ENCODE results near the gene ISCA2. TPM values are rescaled to one million over a fixed set of nuclear protein-coding genes. Genes with fewer than 3 reads are reported as not detected.
"Not testable (repeated sequence)": the region's sequence is repeated elsewhere in the genome, so short reads cannot be mapped to it uniquely, and the experiment has no call there.

ISCA2 gene
- total RNA-seq, 1 donor from 2014 or later: 14.9 TPM

DNA sequence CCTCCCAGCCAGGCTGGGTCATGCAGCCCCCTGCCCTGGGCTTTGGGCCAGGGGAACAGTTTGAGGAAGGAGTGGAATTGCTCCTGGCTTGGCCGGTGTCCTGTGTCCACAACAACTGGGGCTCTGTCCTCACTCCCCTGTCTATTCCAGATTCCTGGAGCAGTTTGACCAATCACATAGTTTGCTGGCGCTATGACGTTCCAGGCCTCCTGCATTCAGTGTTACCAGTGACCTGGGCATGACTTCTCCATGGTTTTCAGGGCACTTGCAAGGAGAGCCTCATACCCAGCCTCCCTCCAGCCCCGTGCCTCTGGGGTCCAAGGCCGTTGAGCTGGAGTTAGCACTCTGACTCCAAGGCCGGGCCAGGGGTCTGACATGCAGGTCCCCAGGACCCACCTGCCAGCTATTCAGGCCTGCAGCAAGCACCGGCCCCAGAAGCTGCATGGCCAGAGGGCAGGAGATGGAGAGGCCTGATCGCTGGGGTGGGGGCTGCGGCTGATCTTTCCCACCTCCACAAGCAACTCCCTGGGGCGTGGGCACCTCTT is 34.2 kb downstream of the ISCA2 start:
- no peak for DNase-seq (ENCODE audit: low read depth)

DNA sequence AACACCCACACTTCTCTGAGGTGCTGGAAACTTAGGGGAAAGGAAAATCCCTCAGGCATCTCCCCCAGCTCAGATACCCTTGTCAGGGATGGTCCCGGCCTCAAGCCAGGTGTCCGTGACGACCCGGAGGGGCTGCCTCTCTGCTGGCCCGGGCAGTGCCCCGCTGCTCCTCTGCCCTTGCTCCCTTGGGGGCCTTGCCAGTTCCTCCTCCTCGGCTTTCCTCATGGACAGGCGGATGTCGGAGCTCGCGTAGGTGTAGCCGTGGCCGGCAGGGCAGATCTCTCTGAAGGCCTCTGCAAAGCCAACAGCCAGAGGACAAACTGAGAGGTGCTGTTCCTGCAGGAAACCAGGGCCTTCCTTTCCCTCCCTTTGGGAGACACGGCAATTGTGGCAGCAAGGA is 34.8 kb downstream of the ISCA2 start:
- no peak for DNase-seq (ENCODE audit: low read depth)

DNA sequence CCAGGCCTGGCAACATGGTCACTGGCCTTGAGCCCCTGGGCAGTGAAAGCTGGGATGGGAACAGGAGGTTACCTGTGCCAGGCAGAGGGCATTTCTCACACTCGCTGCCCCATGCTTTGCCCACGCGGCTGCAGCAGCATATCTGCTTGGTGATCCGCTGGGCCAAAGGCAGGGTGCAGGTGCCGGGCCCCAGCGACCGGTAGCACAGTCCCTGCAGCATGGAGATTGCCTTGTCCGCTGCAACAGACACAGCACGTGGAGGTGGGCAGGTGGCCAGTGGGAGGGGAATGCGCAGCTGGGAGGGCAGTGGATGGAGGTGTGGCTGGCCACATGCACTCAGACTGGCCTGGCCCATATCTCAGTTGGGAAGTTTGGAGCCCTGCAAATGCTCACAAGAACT is 35.3 kb downstream of the ISCA2 start:
- DNase-seq (ENCODE audit: low read depth): no peak

DNA sequence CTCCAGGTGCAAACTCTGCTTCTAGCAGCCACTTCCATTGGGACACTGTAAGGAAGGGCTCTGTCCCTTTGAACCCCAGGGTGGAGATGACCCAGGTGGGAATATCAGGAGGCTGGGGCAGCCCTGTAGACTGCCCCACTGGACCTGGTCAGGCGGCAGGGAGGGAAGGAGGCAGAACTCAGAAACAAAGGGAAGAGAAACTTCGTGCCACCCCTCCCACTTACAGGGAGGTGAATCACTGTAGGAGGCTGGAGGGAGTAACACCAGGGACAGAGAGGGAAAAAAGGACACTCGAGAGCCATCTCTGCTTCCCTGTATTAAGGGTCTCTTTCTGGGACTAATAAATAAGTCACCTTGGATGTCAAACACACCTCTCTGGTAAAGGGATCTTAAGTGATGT is 37.4 kb downstream of the ISCA2 start:
- no peak for DNase-seq (ENCODE audit: low read depth)

DNA sequence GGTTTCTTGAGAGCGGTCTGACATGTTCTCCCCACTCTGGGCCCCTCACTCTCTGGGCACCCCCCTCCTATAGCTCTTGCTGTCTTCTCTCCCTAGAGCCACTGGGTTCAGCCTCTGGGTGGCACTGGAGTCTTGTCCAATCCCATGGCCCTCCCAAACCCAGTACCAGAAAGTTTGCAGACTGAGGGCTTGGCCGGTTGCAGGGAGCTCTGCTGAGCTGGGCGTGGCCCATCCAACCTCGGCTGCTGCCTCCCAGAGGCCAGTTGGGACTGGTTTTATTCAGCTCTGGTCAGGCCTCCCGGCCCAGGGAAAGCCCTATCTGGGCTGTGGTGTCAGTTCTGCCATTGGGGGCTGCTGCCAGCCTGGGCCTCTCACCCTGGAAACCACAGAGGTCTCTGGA is 37.9 kb downstream of the ISCA2 start:
- peak; percentile 47 for DNase-seq (ENCODE audit: low read depth)

DNA sequence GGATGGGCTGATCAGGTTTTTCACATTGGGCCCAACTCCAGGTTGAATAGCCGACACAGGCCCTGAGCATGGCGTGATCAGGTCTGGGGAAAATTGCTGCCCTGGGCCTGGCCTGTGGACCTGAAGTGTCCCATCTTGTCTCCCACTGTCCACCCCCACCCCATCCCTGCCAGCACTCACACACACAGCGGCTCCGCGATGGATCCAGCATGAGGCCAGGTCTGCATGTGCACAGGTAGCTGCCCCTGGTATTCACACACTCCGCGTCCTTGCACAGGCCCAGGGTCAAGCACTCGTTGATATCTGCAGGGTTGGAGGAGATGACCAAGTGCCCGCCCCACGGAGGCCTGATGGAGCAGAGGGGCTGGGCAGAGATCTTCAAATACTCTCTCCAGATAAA is 38.7 kb downstream of the ISCA2 start:
- no peak for DNase-seq (ENCODE audit: low read depth)

DNA sequence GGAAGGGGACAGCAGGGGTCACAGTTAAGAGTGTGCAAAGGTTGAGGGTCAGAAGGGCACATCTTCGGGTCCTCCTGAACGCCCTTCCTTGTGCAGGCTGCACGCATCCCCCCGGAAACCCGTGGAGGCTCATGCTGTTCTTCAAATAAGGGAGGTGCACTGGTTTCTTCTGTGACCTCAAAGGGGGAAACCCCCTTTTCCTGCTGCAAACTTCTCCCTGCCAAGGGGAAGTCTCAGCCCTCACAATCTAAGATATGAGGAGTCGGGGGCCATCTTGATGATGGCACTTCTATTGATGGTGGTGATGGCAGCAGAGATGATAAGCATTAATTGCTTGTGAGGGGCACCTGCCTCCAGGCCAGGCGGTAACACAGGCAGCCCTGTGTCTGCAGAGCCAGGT is 40.0 kb downstream of the ISCA2 start:
- DNase-seq (ENCODE audit: low read depth): no peak

DNA sequence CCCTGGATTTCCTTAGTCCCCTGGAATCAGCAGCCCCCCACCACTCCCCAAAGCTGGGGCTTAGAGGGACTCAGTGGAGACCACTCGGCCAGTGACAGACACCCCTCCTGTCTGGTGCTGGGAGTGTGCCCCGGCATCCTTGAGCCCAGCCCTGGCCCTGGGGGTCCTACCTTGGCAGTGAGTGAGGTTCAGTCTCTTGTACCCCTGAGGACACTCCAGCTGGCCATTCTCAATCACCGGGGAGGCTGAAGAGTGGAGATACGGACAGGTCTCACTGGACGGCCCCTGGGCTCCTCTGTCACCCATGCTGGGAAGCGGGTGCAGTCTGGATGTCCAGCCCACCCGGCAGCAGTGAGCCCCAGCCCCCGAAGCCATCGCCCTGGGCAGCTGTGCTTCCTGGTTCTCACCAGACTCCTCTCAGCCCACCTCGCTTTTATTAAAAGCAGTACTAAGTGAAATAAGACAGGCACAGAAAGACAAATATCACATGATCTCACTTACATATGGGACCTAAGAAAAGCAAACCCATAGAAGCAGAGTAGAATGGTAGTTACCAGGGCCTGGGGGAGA is 42.3 kb downstream of the ISCA2 start:
- no peak for DNase-seq (ENCODE audit: low read depth)

DNA sequence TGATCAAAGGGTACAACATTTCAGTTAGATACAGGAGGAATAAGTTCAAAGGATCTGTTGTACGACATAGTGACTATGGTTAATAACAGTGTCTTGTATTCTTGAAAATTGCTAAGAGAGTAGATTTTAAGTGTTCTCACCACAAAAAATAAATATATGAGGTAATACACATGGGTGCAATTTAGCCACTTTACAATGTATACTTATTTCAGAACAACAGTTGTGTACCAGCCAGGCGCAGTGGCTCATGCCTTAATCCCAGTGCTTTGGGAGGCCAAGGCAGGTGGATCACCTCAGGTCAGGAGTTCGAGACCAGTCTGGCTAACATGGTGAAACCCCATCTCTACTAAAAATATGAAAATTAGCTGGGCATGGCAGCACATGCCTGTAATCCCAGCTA is 42.8 kb downstream of the ISCA2 start:
- DNase-seq (ENCODE audit: low read depth): not testable (repeated sequence)

DNA sequence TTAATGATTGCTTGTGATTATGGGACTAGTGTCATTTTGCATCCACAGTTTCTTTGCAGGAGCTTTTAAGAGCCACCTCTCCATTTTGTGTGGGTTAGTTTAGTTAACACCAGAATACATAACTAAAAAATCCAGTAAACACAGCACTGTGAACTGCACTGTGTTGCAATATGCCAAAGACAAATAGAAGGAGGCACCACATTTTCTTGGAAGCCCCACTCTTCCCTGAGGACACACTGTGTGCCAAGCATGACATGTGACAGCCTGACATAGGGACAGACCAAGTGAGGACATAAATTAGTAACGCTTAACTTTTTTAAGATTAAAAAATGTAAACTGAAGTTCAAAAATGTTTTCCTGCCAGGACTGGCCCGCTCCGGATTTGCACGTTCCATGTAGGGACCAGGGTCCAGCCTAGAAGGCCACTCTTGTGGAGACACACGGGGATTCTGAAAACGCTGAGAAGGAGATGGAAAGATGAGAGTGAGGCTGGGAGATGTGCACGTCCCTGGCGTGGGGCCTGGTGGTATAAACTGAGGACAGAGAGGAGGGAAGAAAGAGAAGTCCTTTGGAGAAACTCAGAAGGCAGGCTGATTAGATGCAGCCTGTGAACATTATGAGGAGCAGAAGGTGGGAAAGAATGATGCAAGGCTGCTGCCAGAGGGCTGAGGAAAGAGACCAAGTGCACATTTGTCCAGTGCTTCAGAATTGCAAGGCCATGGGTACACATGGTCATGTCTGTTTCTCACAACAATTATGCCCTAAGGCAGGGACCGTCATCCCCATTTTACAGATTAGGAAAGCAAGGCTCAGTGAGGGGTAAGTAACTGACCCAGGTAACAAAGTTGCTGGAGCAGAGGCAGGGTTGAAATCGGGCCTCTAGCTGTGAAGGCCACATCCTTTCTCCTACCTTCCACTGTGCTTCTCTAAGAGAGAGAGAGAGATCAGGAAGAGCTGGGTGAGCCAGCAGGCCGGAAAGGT is 45.1 kb downstream of the ISCA2 start:
- no peak for DNase-seq (ENCODE audit: low read depth)

DNA sequence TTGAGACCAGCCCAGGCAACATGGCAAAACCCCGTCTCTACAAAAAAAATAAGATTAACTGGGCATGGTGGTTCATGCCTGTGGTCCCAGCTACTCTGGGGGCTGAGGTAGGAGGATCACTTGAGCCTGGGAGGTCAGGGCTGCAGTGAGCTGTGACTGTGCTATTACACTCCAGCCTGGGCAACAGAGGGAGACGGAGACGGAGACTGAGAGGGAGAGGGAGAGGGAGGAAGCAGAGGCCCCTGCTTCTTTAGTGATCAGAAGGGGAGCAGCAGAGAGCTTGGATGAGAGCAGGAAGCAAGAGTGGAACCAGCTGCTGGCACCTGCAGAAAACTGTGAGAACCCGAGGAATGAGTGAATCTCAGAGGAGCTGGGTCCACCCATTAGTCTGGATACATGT is 45.9 kb downstream of the ISCA2 start:
- no peak for DNase-seq (ENCODE audit: low read depth)

DNA sequence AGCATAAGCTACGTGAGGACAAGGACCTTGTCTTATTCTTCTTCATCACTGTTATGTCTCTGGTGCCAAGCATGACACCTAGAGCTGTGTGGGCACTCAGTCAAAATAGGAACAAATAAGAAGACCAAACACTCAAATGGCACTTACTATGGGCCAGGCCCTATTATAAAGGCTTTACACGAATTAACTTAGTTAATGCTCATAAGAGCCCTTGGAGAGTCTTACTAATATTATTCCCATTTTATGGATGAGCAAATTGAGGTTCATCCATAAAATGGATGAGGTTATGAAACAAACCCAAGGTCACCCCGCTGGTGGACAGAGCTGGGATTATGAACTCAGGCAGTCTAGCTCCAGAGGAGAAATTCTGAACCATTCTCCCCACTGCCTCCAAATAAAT is 47.7 kb downstream of the ISCA2 start:
- no peak for DNase-seq (ENCODE audit: low read depth)

DNA sequence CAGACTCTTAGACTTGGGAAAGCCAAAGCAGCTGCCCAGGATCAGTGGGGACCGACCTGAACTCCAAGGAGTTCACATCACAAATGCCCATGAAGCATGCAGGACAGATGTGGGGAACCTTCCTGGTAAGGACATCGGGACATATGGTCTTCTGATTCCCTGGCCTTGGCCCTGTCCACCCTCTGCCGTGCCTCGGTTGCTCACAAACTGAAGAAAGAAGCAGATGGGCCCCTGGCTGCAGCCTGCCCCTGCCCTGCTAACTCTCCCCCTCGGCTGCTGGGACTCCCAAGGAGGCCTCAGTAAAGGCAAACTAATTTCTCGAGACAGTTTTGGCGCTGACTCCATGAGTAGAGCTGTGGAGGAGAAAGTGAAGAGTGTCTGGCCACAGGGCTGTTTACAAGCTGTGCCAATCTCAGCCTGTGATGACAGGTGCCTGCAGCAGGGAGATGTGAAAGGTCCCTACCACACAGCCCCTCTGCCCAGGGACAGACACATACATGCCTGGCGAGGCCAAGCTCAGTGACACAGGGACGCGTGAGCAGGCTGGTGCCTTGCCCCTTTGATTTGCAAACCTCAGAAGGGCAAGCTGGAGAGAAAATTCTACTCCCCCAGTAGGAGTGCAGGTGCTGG is 48.6 kb downstream of the ISCA2 start:
- DNase-seq (ENCODE audit: low read depth): no peak

DNA sequence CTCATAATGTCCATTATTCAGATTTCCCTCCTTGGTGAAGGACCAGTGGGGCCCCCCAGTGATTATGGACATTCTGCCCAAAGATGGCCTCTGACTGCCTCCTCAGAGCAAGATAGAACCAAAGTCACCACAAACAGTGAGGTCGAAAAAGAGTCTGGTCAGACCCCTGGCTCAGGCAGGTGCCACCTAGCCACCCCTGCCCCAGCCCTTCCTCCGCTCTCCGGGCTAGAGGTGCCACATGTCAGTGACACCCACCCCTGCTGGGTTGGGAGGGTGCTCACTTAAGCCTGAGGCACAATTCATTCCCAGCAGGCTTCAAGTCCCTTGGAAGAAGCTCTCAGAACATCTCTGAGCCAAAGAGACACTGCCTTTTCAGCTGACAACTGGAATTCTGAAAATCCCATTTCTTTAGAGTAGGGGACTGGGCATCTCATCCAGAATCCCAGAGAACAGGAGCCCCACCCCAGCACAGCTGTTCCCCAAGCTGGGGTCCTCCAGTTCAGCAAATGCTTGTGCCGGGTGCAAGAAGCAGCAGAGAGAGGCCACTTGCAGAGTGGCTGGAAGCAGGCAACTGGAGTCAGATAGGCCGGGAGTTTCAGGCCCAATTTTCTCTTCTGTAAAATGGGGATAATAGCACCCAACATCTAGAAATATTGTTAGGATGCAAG is 50.3 kb downstream of the ISCA2 start:
- DNase-seq (ENCODE audit: low read depth): no peak

DNA sequence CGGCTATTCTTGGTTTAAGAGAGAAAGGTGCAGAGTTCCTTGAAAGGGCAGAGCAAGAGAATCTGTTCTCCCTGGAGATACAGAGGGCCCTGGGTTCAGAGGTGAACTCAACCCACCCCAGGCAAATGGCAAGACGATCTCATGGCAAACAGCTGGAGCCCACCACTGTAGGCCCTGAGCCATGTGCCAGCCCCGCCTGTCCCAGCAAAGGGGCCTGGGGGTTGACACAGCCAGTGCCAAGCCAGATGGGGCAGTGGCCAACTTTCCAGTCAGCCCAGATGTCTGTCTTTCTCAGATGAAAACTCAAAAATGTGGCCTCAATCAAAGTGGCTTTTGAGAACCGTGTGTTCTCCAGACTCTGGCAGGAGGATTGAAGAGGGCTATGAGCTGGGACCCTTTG is 51.8 kb downstream of the ISCA2 start:
- DNase-seq (ENCODE audit: low read depth): no peak

DNA sequence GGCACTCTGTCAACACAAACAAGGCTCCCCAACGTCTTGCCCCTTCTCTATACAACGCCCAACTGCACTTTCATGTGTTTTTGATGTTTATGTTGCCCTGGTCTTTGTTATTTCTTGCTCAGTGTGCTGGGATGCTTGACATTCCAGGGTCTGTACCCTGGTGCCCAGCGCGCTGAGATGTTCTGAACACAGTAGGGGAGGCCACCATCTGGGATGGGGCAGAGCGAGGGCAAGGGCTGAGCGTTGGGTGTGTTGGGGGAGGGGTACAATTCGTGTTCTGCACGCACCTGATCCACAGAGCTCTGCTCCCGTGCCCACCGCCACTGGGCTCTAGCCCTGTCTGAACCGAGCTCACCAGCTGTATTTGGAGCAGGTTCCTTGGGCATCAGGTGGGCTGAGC is 52.9 kb downstream of the ISCA2 start:
- no peak for DNase-seq (ENCODE audit: low read depth)

Other genes with a start within 250 kb of the ISCA2 start
- gene ABCD4, start 190.8 kb upstream of the ISCA2 start, total RNA-seq: 36.5 and 55.6 TPM in 2 replicates
- gene VRTN, start 145.3 kb upstream of the ISCA2 start, total RNA-seq: not detected in 2 replicates
- gene SYNDIG1L, start 67.6 kb upstream of the ISCA2 start, total RNA-seq: not detected in 2 replicates
- gene NPC2, start 460 bp upstream of the ISCA2 start, total RNA-seq: 209 and 247 TPM in 2 replicates
- 42.4 and 68.2 TPM in 2 replicates for gene LTBP2, start 118.5 kb downstream of the ISCA2 start, total RNA-seq
- 40.1 and 64.6 TPM in 2 replicates for gene AREL1, start 219.3 kb downstream of the ISCA2 start, total RNA-seq
- gene FCF1, start 219.4 kb downstream of the ISCA2 start, total RNA-seq: 35.6 and 66.0 TPM in 2 replicates

Measured in renal cortical epithelial cell (primary cell).